GM12865 (cell line): ENCODE measurements around the gene PGLYRP4.

Experiments used
- DNase-seq: peaks from one replicate; pipeline ENCODE4 v3.0.0; 2010; ENCODE audit warnings: low read depth
- H3K4me3 ChIP-seq: 2 replicates; pipeline ENCODE4 v1.5.1; 2011; ENCODE audit warnings: mild to moderate bottlenecking, low read depth, low read length, control low read depth
- CTCF ChIP-seq: IDR thresholded peaks from 2 replicates; pipeline ENCODE4 v1.5.1; 2011; ENCODE audit warnings: low read length, control low read depth, low read depth, inconsistent platforms; ENCODE audit not compliant: insufficient read depth; ENCODE audit errors: missing control alignments

Gene PGLYRP4

GRCh38 chr1:153292185-153292584 lies 56.5 kb downstream of the PGLYRP4 start:
- H3K4me3 ChIP-seq, result no peak overlapping the region
- no peak for DNase-seq
- TF ChIP-seq CTCF, result no peak

DNA sequence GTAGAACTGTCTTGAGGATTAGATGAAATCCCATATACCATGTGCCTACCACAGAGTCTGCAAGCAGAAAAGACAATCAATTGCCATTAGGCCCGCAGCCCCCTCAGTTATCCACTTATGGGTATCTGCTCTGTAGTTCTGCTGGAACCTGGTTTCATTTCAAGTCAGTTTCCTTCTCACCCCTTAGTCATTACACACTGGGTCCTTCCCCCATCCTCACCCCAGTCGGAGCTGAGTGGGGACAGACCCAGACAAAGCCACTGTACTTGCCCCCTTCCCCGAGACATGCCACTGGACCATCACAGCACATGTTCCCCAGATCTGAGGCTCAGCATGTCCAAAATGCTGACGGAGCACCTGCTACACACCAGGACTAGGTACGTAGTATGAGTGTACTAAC lies 57.1 kb downstream of the PGLYRP4 start:
- peak; percentile 43 for DNase-seq
- H3K4me3 ChIP-seq, result no peak overlapping the region
- no peak for TF ChIP-seq CTCF

DNA sequence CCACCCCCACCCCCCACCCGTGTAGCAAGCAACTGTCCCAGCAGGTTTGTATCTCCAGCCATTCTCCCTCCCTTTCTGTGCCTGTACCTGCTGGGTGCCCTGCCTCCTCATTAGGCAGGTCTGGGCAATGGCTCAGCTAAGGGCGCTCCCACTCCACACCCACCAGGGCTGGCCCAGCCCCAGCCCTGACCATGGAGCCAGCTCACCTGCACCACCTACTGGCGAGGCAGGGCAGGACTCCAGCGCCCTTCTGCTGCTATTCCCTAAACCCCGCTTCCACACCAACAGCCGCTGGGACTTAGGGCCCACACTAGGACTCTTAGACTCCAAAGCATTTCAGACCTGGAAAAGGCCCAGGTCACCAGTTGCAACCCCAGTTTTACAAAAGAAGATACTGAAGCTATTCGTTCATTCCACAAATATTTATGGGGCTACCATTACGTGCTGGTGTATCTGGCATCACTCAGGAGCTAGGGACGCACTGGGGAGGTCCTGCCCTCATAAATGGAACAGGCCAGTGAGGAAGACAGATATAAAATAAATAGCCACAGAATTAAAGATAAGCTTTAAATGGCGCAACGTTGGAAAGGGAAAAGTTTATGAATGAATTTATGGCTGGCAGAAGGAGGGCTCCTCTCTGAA lies 59.9 kb downstream of the PGLYRP4 start:
- no peak overlapping the region for H3K4me3 ChIP-seq
- peak; percentile 23 for DNase-seq
- peak; percentile 77 for TF ChIP-seq CTCF
